Islet of Langerhans (tissue), 1 donor: Measurements from ENCODE around the gene OR2A12.
"Not testable (repeated sequence)": the region's sequence is repeated elsewhere in the genome, so short reads cannot be mapped to it uniquely, and the experiment has no call there.

ENCODE experiments used
- FAIRE-seq: peaks from one replicate; lab custom pipeline; 2011; peaks lifted over from hg19 to GRCh38; lab: Jason Lieb, UNC

Gene OR2A12

GRCh38 chr7:144122876-144123275, 36.8 kb downstream of the OR2A12 start, which contains the start of gene OR2A14:
Gene OR2A14 (plus strand): TSS chr7:144123176. CDS start chr7:144129113, 5,937 bp downstream.
- FAIRE-seq: no peak

DNA sequence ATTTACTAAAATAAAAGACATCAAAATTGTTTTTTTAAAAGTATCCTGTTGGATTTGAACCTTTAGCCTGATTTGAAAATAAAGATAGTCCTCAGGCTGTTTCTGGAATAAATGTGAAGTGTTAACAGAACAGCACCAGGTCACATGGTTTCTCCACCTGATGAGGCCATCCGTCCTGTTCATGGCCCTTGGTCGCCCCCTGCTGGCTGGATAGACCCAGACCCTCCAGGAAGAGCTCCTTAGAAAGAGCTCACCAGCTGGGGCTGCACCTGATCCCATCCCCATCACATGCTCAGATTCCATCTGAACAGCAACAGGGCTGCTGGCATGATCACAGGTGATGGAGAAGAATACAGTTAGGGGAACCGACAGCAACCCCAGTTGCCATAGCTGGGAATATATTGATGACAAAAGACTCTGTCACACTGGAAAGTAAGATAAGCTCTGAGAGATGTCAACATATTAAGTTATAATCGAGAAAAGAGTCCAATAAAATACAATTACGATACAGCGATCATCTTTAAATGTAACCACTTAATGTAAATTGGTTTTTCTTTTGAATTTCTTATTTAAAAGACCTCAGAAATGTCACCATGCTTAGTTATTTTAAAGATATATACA, 41.7 kb downstream of the OR2A12 start:
- FAIRE-seq: peak; percentile 94

GRCh38 chr7:144129601-144130000, 43.5 kb downstream of the OR2A12 start:
- FAIRE-seq: not testable (repeated sequence)

- no peak for FAIRE-seq
Observed at GRCh38 chr7:144130730-144131129, 44.7 kb downstream of the OR2A12 start.

GRCh38 chr7:144132262-144132661, 46.2 kb downstream of the OR2A12 start:
- no peak for FAIRE-seq

- no peak for FAIRE-seq
Observed at GRCh38 chr7:144133307-144133706, 47.2 kb downstream of the OR2A12 start.

DNA sequence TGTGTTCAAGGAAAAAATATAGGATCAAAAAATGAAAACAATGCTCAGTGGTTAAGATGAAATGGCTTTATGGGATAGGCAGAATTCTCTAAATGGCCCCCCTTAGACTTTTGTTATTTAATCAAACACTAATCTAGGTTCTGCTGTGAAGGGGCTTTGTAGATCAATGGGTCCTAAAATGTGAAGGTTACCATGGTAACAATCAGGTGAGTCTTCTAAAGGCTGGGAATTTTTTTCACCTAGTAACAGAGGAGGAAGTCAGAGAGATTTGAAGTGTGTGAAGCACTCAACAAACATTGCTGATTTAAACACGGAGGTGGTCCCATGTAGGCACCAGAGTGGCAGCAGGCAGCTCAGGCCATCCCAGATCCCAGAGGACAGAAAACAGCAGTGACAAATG, 48.0 kb downstream of the OR2A12 start:
- no peak for FAIRE-seq

- no peak for FAIRE-seq
Observed at GRCh38 chr7:144137501-144137900, 51.4 kb downstream of the OR2A12 start.

- no peak for FAIRE-seq
Observed at GRCh38 chr7:144142187-144142586, 56.1 kb downstream of the OR2A12 start.

GRCh38 chr7:144144426-144144825, 58.3 kb downstream of the OR2A12 start:
- no peak for FAIRE-seq

- FAIRE-seq: no peak
Observed at GRCh38 chr7:144148224-144148827, 62.2 kb downstream of the OR2A12 start.
